Measurements from ENCODE around the gene CCDC63. TPM values are rescaled to one million over a fixed set of nuclear protein-coding genes. Genes with fewer than 3 reads are reported as not detected.
A peak's percentile ranks its signal among the peaks of the same experiment; 100 is the strongest.

CCDC63 gene
- not detected for total RNA-seq
- long read RNA-seq, partial matches to known transcripts = 0 of 10 reads
- long read RNA-seq, other reads (novel, unspliced or antisense) = 10 of 10 reads

DNA sequence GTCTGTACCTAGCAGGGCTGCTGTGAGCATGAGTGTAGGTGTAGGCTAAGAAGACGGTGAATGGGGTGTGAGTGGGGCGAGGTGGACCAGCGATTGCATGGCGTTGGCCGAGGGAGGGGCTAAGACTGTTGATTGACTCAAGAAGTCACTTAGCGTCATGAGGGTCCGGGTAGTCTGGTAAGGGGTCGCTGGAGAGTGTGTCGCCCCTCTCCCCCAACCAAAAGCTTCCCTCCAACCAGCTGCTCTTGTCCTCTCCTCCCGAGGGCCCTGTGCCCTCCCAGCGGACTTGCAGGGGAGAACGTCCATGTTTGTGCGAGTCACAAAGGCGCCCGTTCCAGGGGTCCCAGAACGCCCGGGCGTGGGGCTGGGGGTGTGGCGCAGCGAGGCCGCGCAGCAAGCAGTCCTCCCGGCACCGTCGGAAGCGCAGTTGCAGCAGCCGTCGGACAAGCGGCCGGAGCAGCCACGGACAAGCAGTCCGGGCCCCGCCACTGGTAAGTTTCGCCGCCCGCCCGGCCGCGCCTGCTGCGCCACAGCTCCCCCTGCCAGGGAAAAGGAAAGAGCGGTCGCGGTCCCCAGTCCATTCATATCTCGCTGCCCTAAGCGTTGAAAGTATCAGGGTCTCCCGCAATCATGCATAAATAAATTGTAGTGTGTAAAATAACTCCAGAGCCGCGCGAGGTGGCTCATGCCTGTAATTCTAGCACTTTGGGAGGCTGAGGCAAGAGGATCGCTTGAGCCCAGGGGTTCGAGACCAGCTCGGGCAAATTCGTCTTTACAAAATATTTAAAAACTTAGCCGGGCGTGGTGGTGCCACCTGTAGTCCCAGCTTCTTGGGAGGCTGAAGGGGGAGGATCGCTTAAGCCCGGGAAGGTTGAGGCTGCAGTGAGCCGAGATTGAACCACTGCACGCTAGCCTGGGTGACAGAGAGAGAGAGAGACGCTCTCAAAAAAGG lies at the start of gene CCDC63:
CCDC63 (plus strand) TSS at position 373 of the 952 bp plus-strand sequence. CDS start 5,968 bp downstream, outside the sequence.
- intact Hi-C loops (cut with DNase I) = no loop called here
- DNase-seq (ENCODE audit: low spot score) = no peak

DNA sequence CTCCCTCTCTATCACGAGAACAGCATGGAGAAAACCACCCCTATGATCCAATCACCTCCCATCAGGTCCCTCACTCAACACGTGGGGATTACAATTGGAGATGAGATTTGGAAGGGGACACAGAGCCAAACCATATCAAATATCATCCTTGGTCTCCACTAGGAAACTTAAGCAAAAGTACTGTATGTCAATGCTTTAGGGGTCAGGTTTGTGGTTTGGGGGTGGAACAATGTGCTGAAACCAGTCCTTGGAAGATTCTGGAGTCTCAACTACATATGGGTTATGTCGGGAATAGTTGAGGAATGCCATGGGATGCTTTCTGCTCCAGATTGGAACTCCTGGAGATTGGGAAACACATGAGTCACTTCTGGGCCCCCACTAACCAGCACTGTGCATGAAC lies 48.3 kb upstream of the CCDC63 start:
- intact Hi-C loops (cut with DNase I) = no loop called here
- DNase-seq (ENCODE audit: low spot score) = no peak

DNA sequence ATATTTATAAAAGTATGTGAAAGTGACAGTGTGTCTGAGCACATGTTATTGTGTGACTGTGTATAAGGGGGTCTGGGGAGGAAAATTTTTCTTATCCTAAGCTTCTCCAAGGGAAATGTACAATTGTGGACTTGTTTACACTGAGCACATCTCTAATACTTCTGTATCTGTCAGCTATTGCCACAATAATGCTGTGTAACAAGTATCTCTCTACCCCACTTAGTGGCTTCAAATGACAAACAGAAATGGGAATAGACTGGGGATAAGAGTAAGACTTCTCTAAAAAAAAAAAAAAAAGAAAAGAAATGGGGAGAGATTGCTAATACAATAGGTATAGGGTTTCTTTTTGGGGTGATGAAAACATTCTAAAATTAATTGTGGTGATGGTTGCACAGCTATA lies 44.3 kb upstream of the CCDC63 start:
- DNase-seq (ENCODE audit: low spot score) = no peak
- intact Hi-C loops (cut with DNase I) = no loop called here

DNA sequence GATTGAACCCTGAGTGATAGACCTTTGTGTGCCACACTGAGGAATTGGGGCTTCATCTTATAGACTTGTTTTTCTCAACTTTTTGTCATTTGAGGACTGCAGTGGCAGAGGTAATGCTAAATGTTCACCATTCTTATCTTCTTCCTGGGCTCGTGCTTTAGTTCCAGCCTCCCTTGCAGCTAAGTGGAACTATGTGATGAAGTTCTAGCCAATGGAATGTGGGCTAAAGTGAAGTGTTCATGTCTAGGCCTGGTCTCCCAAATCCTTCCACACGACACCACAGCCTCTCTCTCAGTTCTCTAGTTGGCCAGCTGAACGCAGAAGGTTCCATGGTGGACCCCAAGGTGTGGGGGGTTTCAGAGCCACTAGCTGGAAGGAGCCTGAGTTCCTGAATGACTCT lies 42.4 kb upstream of the CCDC63 start:
- intact Hi-C loops (cut with DNase I) = no loop called here
- no peak for DNase-seq (ENCODE audit: low spot score)

DNA sequence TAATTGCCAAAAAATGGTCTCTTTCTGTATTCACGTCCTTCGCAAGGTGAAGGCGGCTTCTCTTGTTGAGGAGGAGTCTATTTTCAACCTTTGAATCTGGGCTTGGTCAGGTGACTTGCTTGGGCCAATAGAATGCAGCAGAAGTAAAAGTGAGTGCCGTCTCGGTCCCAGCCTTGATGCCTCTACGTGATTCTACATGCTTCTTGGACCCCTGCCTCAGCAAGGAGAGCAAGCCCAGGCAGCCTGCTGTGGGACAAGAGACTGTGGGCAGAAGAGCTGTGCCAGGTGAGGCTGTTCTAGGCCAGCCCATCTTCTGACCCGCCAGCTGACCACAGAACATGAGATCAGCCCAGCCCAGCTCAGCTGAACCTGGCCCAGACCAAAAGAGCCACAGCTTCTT lies 39.1 kb upstream of the CCDC63 start:
- DNase-seq (ENCODE audit: low spot score) = no peak
- intact Hi-C loops (cut with DNase I) = no loop called here

DNA sequence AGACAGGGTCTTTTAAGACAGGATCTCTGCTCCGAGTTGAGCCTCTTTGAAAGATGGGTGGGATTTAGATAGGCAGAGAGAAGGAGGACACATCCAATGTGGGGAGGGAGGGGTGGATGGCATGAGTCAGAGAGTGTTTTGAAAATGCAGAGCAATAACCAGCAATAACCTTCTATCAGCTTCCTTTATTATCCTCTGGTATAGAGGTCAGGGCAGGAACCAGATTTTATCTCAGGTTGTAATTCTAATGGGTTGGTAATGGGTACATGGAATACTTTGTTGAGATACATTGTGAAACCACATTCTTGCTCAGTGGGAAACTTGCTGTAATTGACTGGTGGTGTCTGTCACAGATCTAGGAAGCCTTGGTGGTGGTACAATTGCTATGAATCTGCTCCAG lies 37.6 kb upstream of the CCDC63 start:
- DNase-seq (ENCODE audit: low spot score) = no peak
- intact Hi-C loops (cut with DNase I) = no loop called here

DNA sequence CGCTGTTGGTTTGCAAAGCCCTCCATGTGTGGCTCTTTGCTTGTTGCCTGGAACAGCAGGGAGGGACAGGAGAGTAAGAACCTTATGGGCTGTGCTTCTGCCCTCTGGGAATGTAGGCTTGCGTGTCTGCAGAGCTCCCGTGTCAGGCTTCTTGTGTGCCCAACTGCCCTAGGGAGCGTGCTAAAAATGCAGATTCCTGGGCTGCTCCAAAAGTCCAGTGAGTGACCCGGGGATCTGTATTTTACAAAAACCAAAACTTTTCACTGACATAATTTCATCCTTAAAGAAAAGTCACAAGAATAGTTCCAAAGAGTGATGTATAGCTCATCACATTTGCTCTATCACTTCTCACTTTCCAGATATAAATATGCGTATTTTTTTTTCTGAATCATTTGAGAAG lies 34.8 kb upstream of the CCDC63 start:
- intact Hi-C loops (cut with DNase I) = no loop called here
- DNase-seq (ENCODE audit: low spot score) = no peak

DNA sequence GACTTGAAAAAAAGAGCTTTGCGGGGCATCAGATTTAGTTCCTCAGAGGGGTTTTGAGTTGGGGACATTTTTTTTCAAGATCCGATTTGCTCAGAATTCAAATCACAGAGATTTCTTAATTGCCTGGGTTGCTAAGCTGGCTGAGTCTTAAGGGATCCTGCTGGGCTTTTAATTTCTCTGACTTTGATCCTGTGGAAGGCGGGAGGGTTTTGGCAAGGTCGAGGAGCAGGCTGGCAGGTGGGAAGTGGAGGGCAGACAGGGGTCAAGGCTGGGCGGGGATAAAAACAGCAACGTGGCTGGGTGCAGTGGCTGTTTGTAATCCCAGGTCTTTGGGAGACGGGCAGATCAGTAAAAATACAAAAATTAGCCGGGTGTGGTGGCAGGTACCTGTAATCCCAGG lies 33.5 kb upstream of the CCDC63 start:
- intact Hi-C loops (cut with DNase I) = no loop called here
- no peak for DNase-seq (ENCODE audit: low spot score)

DNA sequence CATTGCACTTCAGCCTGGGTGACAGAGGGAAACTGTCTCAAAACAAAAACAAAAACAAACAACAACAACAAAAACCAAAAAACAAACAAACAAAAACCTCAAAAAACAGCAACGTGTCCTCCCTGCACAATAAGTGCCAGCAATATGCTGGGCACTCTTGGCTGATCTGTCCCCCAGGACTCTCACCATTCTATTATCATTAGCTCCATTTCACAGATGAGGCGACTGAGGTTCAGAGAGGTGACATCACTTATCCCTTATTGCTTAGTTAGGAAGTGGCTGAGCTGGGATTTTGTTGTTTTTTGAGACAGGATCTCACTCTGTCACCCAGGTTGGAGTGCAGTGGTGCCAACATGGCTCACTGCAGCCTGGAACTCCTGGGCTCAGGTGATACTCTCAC lies 33.0 kb upstream of the CCDC63 start:
- intact Hi-C loops (cut with DNase I) = no loop called here
- DNase-seq (ENCODE audit: low spot score) = no peak

DNA sequence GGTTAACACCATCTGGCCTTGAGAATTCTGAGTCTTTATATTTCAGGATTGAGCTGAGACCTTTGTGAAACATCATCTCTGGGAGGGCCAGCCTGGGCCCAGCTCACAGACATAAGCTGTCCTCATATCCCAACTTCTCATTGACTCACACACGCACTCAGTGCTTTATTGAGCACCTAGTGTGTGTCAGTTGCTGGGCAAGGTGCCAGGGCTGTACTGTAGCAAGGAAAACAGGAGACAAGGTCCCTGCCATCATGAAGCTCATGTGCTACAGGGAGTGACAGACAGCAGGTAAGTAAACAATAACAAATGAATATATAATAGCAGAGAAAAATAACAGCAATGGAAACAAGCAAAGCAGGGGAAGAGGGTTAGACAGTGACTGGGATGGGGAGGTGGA lies 30.5 kb upstream of the CCDC63 start:
- intact Hi-C loops (cut with DNase I) = no loop called here
- DNase-seq (ENCODE audit: low spot score) = no peak

DNA sequence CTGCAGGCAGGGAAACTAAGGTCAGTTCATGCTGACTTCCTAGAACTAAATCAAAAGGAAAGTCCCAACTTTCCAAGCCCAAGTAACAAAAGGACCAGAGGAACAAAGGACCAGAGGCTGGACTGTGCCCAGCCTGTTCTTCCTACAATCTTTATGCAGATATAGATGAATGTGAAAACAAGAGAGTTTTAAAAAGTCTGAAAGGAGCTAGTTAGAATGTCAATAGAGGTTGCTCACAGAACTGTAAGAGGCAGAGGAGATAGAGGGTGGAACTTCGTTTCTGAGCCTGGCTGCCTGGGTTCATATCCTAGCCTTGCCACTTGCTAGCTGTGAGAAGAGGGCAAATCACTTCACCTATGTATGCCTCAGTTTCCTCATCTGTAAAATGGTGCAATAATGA lies 30.0 kb upstream of the CCDC63 start:
- intact Hi-C loops (cut with DNase I) = no loop called here

DNA sequence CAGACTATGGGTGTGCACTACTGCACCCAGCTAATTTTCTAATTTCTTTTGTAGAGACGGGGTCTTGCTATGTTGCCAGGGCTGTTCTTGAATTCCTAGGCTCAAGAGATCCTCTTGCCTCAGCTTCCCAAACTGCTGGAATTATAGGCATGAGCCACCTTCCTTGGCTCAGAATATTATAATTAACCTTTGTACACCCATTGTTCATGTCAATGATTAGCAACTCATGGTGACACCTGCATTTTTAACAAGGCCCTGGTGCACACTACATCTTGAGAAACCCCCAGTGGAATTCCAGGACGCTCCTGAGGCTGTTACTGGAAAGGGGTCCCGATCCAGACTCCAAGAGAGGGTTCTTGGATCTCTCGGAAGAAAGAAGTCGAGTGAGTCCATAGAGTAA lies 28.3 kb upstream of the CCDC63 start:
- no peak for DNase-seq (ENCODE audit: low spot score)
- intact Hi-C loops (cut with DNase I) = no loop called here

More for the DNA sequence above, 30.0 kb upstream of the CCDC63 start:
- DNase-seq (ENCODE audit: low spot score) = no peak

DNA sequence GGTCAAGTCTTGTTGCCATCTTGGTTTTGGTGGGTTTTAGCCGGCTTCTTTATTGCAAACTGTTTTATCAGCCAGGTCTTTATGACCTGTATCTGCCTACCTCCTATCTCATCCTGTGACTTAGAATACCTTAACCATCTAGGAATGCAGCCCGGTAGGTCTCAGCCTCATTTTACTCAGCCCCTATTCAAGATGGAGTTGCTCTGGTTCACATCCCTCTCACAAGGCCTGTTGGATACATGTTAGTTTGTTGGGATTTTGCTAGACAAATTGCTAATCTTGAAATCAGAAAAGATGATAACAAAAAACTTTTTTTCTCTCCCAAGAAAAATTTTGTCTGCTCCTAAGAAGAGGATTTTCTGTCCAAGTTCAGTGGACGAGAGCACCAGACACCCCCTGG lies 27.6 kb upstream of the CCDC63 start:
- no peak for DNase-seq (ENCODE audit: low spot score)
- intact Hi-C loops (cut with DNase I) = no loop called here

DNA sequence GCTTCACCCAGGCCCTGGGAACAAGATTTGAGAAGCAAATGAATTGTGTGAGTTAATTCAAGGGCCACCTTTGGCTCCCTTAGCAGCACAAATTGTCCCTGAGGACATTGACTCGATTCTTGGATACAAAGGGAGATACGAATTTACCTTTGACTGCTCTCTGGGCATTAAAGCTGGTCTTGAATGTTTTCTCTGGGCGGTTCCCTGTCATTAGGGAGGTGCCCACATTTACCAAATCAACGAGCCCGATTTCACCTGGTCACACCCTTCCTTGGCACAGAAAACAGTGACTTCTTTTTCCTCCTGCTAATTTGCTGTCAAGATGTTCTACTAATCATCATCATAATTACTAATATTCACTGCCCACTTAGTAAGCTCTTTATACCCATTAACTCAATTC lies 27.1 kb upstream of the CCDC63 start:
- no peak for DNase-seq (ENCODE audit: low spot score)
- intact Hi-C loops (cut with DNase I) = loop anchor here (10.0 kb wide), 1 partner anchor 215 kb away; no protein-coding TSS in a partner anchor

DNA sequence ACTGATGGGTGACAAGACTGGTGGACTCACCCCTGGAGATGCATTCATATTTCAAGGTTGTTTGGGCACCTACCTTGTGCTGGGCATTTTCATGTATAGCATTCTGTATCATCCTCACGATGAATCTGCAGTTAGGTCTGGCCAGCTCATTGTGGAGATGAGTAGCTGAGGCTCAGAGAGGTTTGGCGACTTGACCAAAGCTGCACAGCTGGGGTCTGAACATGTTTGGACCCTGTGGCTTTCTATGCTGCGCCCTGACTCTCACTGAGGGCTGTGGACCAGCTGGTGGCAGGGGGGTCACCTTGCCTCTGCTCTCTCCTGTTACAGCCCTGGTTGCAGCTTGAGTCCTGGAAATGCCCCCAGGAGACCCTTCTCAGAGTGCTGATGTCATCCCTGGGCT lies 24.9 kb upstream of the CCDC63 start:
- intact Hi-C loops (cut with DNase I) = loop anchor here (10.0 kb wide), 1 partner anchor 217 kb away; no protein-coding TSS in a partner anchor
- DNase-seq (ENCODE audit: low spot score) = no peak

DNA sequence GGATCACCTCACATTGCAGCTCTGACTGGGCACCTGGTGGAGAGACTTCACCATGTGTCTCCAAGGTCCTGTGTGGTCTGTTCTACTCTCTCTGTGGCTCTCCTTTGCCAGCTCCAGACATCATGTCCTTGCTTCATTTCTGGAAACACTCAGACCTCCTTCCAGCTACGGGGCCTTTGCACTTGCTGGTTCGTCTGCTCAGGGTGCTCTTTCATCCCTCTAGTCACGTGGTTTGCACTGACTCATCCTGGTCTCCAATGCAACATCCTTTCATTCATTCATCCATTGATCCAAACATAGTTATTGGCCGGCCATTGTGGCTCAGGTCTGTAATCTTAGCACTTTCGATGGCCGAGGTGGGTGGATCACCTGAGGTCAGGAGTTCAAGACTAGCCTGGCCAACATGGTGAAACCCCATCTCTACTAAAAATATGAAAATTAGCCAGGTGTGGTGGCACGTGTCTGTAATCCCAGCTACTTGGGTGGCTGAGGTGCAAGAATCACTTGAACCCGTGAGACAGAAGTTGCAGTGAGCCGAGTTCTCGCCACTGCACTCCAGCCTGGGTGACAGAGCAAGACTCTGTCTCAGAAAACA lies 23.9 kb upstream of the CCDC63 start:
- no peak for DNase-seq (ENCODE audit: low spot score)
- intact Hi-C loops (cut with DNase I) = loop anchor here (10.0 kb wide), 1 partner anchor 218 kb away; no protein-coding TSS in a partner anchor

DNA sequence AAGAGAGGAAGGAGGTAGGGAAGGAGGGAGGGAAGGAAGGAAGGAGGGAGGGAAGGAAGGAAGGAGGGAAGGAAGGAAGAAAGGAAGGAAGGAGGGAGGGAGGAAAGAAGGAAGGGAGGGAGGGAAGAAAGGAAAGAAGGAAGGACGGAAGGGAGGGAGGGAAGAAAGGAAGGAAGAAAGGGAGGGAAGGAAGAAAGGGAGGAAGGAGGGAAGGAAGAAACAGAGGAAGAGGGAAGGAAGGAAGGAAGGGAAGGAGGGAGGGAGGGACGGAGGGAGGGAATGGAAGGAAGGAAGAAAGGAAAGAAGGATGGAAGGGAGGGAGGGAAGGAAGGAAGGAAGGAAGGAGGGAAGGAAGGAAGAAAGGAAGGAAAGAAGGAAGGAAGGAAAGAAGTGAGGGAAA lies 22.4 kb upstream of the CCDC63 start:
- intact Hi-C loops (cut with DNase I) = loop anchor here (10.0 kb wide), 1 partner anchor 220 kb away; no protein-coding TSS in a partner anchor
- DNase-seq (ENCODE audit: low spot score) = no peak

DNA sequence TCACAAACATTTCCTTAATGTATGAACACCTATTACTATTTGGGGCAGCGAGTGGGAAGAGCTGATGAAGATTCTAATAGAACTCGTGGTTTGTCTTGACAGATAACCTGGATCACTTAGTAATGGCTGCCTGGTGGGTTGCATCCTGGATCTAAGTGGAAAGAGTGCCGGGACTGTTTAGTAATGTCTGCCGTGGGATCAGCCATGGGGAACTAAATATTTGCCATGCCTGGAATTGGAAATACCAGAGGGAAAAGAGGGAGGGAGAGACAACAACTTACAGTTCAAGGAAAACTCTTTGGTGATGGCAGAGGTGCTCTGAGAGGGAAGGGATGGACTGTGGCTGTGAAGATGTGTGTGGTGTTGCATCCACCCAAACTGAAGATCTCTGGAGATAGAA lies 21.3 kb upstream of the CCDC63 start:
- intact Hi-C loops (cut with DNase I) = loop anchor here (5.0 to 10.0 kb wide), 2 partner anchors 83 to 221 kb away; partner anchors contain the start of gene PPP1CC
- no peak for DNase-seq (ENCODE audit: low spot score)

DNA sequence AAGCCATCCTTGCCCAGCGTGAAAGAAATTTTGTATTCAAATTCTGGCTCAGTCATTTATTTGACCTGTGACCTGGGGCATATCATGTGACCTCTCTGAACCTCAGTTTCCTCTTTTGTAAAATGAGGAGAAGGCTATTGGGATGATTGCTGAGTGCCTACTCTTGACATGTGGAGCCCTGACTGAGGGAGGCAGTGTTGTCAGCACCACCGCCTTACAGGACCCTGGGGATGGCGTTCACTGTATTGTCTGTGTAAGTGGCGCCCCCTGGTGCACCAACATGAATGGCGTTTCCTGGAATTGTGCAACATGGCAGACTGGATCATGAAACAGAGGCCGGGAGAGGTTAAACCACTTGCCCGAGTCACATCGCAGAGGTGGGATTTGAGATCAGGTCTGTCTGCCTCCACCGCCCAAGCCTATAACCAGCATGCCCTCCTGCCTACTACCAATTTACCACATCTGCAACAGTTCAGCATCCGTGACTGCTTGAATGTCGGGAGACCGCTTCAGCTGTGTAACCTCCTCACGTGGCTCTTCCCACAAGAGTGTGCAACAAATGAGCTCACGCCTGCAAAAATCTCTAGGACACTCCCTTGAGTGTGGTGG lies 20.1 kb upstream of the CCDC63 start:
- intact Hi-C loops (cut with DNase I) = loop anchor here (2.0 to 10.0 kb wide), 3 partner anchors 84 to 222 kb away; partner anchors contain the start of gene PPP1CC

DNA sequence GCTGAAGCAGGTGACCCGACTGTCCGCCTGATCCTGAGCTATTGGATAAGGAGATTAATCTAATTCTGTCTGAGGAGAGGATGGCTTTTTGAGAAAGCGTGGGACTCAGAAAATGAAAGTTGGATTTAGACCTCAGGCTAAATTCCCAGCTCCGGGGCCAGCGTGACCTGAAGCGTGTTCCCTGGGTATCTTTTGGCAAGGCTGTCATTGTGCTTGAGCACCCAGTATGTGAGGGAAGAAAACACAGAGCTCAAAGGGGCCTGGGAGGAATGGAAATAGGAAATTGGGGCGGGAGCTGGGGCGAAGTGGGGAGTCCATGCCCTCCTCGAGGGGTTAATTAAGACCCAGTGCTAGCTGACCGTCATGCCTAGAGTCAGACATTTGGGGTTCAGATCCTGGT lies 17.5 kb upstream of the CCDC63 start:
- intact Hi-C loops (cut with DNase I) = loop anchor here (5.0 to 10.0 kb wide), 2 partner anchors 87 to 225 kb away; partner anchors contain the start of gene PPP1CC

More for the DNA sequence above, 20.1 kb upstream of the CCDC63 start:
- peak; percentile 85 for DNase-seq (ENCODE audit: low spot score)

More for the DNA sequence above, 17.5 kb upstream of the CCDC63 start:
- DNase-seq (ENCODE audit: low spot score) = no peak
